HepG2 (cell line): ENCODE results near the gene CDKN1A. TPM values are rescaled to one million over a fixed set of nuclear protein-coding genes. Genes with fewer than 3 reads are reported as not detected.
A peak's percentile ranks its signal among the peaks of the same experiment; 100 is the strongest.

Source experiments
- ATF7-NPFF ChIP-seq: sonication (generic); formaldehyde crosslinking; IDR thresholded peaks from 2 replicates; pipeline ENCODE4 v1.8.1; 2023; ENCODE audit warnings: mild to moderate bottlenecking, low read depth, missing genetic modification reagents, moderate library complexity
- ELF3 ChIP-seq: IDR thresholded peaks from 2 replicates; pipeline ENCODE4 v1.6.1; 2016; ENCODE audit warnings: missing genetic modification reagents, missing compliant biosample characterization
- FOSL2 ChIP-seq: sonication (generic); formaldehyde crosslinking; IDR thresholded peaks from 2 replicates; pipeline ENCODE4 v1.4.0; 2020; ENCODE audit warnings: missing genetic modification reagents
- KLF16 ChIP-seq, 2 experiments: sonication (generic) in 1 of 2; formaldehyde crosslinking in 1 of 2; IDR thresholded peaks; 2 replicates each; pipeline versions ENCODE4 v1.6.1 to v1.8.0; 2016 to 2023; ENCODE audit warnings: missing genetic modification reagents in 2 of 2, missing compliant biosample characterization in 1 of 2
- MXI1 ChIP-seq: IDR thresholded peaks from 3 replicates; pipeline ENCODE4 v1.6.1; 2012; ENCODE audit warnings: low read depth, low read length, inconsistent platforms, borderline replicate concordance
- POLR2A ChIP-seq, 2 experiments: IDR thresholded peaks; 2 replicates each; pipeline ENCODE4 v1.6.1; 2011; ENCODE audit warnings: low read depth in 2 of 2, low read length in 2 of 2, mild to moderate bottlenecking in 1 of 2, moderate library complexity in 1 of 2; ENCODE audit not compliant: insufficient read depth in 1 of 2
- POLR2AphosphoS5 ChIP-seq: IDR thresholded peaks from 2 replicates; pipeline ENCODE4 v1.6.1; 2012; ENCODE audit warnings: low read depth, low read length
- RFXANK ChIP-seq: IDR thresholded peaks from 2 replicates; pipeline ENCODE4 v1.6.1; 2016
- SYNCRIP ChIP-seq: fragments of 200-400 bp; formaldehyde crosslinking; IDR thresholded peaks from 2 replicates; pipeline ENCODE4 v1.6.1; 2018; ENCODE audit warnings: mild to moderate bottlenecking, low read depth, low read length; ENCODE audit not compliant: insufficient read depth
- ZNF160 ChIP-seq: sonication (generic); formaldehyde crosslinking; IDR thresholded peaks from 2 replicates; pipeline ENCODE4 v1.8.0; 2022; ENCODE audit warnings: mild to moderate bottlenecking, inconsistent platforms, missing genetic modification reagents
- ZNF251 ChIP-seq: sonication (generic); formaldehyde crosslinking; IDR thresholded peaks from 2 replicates; pipeline ENCODE4 v1.9.0; 2021; ENCODE audit warnings: mild to moderate bottlenecking, missing genetic modification reagents
- ZNF784 ChIP-seq: sonication (generic); formaldehyde crosslinking; IDR thresholded peaks from 2 replicates; pipeline ENCODE4 v1.5.1; 2020; ENCODE audit warnings: missing genetic modification reagents, mild to moderate bottlenecking, borderline replicate concordance
- polyA plus RNA-seq, 8 experiments: library from polyadenylated mRNA; depleted of rRNA in 3 of 8; stranded (reverse) in 7 of 8; unstranded in 1 of 8; fragments of >200 nt; fragmentation: Illumina TruSeq in 4 of 8; extraction: Trizol in 4 of 8; gene quantifications; 2 replicates each; pipeline versions ENCODE4 v1.2.1 to v1.2.3, GENCODE V29; 2011 to 2016; ENCODE audit warnings: low read depth in 4 of 8, missing spikeins in 1 of 8, mixed read lengths in 1 of 8; ENCODE audit not compliant: insufficient read depth in 1 of 8
- total RNA-seq, 5 experiments: library from RNA; depleted of rRNA; stranded (reverse); fragments of >200 nt; fragmentation: Illumina TruSeq; extraction: Trizol; gene quantifications; 2 replicates each; pipeline ENCODE4 v1.2.3, GENCODE V29; 2016; ENCODE audit warnings: low read depth in 1 of 5
- TF ChIP-seq, protein P1 (sequence below): sonication (generic); formaldehyde crosslinking; conservative IDR thresholded peaks from 2 replicates; pipeline ENCODE4 v1.4.0; 2020; ENCODE audit warnings: mild to moderate bottlenecking, missing genetic modification reagents, moderate library complexity
- TF ChIP-seq, protein P2 (sequence below): sonication (generic); formaldehyde crosslinking; IDR thresholded peaks from 2 replicates; pipeline ENCODE4 v1.4.0; 2020; ENCODE audit warnings: missing genetic modification reagents; ENCODE audit errors: not compliant biosample characterization
- TF ChIP-seq, protein P3 (sequence below): sonication (generic); formaldehyde crosslinking; IDR thresholded peaks from 2 replicates; pipeline ENCODE4 v1.5.1; 2020; ENCODE audit warnings: missing genetic modification reagents, mild to moderate bottlenecking, borderline replicate concordance
- TF ChIP-seq, protein P4 (sequence below): sonication (generic); formaldehyde crosslinking; IDR thresholded peaks from 2 replicates; pipeline ENCODE4 v1.5.0; 2020; ENCODE audit warnings: mild to moderate bottlenecking, missing genetic modification reagents
- TF ChIP-seq, protein P5 (sequence below): sonication (generic); formaldehyde crosslinking; IDR thresholded peaks from 2 replicates; pipeline ENCODE4 v1.5.0; 2020; ENCODE audit warnings: missing genetic modification reagents

CDKN1A gene
- total and polyA plus RNA-seq, 2 of the 13 experiments (the other 11 are each of a cell fraction or from before 2014, with no cell fraction given), result 60.7 to 92.1 TPM

DNA sequence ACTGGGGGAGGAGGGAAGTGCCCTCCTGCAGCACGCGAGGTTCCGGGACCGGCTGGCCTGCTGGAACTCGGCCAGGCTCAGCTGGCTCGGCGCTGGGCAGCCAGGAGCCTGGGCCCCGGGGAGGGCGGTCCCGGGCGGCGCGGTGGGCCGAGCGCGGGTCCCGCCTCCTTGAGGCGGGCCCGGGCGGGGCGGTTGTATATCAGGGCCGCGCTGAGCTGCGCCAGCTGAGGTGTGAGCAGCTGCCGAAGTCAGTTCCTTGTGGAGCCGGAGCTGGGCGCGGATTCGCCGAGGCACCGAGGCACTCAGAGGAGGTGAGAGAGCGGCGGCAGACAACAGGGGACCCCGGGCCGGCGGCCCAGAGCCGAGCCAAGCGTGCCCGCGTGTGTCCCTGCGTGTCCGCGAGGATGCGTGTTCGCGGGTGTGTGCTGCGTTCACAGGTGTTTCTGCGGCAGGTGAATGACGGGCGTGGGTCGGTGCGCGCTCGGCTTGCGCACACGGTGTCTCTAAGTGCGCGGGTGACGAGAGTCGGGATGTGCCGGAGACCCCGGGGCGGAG lies at the start of gene CDKN1A (continued):
- TF ChIP-seq, protein P1, sequence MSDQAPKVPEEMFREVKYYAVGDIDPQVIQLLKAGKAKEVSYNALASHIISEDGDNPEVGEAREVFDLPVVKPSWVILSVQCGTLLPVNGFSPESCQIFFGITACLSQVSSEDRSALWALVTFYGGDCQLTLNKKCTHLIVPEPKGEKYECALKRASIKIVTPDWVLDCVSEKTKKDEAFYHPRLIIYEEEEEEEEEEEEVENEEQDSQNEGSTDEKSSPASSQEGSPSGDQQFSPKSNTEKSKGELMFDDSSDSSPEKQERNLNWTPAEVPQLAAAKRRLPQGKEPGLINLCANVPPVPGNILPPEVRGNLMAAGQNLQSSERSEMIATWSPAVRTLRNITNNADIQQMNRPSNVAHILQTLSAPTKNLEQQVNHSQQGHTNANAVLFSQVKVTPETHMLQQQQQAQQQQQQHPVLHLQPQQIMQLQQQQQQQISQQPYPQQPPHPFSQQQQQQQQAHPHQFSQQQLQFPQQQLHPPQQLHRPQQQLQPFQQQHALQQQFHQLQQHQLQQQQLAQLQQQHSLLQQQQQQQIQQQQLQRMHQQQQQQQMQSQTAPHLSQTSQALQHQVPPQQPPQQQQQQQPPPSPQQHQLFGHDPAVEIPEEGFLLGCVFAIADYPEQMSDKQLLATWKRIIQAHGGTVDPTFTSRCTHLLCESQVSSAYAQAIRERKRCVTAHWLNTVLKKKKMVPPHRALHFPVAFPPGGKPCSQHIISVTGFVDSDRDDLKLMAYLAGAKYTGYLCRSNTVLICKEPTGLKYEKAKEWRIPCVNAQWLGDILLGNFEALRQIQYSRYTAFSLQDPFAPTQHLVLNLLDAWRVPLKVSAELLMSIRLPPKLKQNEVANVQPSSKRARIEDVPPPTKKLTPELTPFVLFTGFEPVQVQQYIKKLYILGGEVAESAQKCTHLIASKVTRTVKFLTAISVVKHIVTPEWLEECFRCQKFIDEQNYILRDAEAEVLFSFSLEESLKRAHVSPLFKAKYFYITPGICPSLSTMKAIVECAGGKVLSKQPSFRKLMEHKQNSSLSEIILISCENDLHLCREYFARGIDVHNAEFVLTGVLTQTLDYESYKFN (CRISPR knock-in tag), result no peak; the same call in 1 of the 2 replicates
- TF ChIP-seq ZNF160 (CRISPR knock-in tag) (0 out of 2 replicates have a peak, but pooled peaks have one; percentile 25), ATF7-NPFF (CRISPR knock-in tag) (peak; percentile 90; the same call in 1 of the 2 replicates), ZNF251 (CRISPR knock-in tag) (peak; percentile 82; the same call in 1 of the 2 replicates), RFXANK (CRISPR knock-in tag) (0 out of 2 replicates have a peak, but pooled peaks have one; percentile 24), ZNF784 (CRISPR knock-in tag) (peak; percentile 20; the same call in 1 of the 2 replicates), POLR2A (IDR thresholded peaks at IDR 0.05; ENCODE audit: insufficient read depth in 1 of 2, low read depth in 2 of 2, low read length in 2 of 2) (peak in 1 of 2 experiments; percentile 98; a peak in 2 of 4 replicates), ELF3 (peak; percentile 89), MXI1 (peak; percentile 90; the same call in 1 of the 3 replicates), KLF16 (CRISPR knock-in tag; IDR thresholded peaks at IDR 0.05) (peak in 1 of 2 experiments; percentile 90; a peak in 2 of 4 replicates), FOSL2 (CRISPR knock-in tag) (peak; percentile 69), SYNCRIP (no peak), POLR2AphosphoS5 (peak; percentile 96)
- TF ChIP-seq, protein P2, sequence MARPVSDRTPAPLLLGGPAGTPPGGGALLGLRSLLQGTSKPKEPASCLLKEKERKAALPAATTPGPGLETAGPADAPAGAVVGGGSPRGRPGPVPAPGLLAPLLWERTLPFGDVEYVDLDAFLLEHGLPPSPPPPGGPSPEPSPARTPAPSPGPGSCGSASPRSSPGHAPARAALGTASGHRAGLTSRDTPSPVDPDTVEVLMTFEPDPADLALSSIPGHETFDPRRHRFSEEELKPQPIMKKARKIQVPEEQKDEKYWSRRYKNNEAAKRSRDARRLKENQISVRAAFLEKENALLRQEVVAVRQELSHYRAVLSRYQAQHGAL (CRISPR knock-in tag), result peak; percentile 55
- TF ChIP-seq, protein P3, sequence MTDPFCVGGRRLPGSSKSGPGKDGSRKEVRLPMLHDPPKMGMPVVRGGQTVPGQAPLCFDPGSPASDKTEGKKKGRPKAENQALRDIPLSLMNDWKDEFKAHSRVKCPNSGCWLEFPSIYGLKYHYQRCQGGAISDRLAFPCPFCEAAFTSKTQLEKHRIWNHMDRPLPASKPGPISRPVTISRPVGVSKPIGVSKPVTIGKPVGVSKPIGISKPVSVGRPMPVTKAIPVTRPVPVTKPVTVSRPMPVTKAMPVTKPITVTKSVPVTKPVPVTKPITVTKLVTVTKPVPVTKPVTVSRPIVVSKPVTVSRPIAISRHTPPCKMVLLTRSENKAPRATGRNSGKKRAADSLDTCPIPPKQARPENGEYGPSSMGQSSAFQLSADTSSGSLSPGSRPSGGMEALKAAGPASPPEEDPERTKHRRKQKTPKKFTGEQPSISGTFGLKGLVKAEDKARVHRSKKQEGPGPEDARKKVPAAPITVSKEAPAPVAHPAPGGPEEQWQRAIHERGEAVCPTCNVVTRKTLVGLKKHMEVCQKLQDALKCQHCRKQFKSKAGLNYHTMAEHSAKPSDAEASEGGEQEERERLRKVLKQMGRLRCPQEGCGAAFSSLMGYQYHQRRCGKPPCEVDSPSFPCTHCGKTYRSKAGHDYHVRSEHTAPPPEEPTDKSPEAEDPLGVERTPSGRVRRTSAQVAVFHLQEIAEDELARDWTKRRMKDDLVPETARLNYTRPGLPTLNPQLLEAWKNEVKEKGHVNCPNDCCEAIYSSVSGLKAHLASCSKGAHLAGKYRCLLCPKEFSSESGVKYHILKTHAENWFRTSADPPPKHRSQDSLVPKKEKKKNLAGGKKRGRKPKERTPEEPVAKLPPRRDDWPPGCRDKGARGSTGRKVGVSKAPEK (CRISPR knock-in tag), result peak; percentile 96; the same call in 1 of the 2 replicates
- TF ChIP-seq, protein P4, sequence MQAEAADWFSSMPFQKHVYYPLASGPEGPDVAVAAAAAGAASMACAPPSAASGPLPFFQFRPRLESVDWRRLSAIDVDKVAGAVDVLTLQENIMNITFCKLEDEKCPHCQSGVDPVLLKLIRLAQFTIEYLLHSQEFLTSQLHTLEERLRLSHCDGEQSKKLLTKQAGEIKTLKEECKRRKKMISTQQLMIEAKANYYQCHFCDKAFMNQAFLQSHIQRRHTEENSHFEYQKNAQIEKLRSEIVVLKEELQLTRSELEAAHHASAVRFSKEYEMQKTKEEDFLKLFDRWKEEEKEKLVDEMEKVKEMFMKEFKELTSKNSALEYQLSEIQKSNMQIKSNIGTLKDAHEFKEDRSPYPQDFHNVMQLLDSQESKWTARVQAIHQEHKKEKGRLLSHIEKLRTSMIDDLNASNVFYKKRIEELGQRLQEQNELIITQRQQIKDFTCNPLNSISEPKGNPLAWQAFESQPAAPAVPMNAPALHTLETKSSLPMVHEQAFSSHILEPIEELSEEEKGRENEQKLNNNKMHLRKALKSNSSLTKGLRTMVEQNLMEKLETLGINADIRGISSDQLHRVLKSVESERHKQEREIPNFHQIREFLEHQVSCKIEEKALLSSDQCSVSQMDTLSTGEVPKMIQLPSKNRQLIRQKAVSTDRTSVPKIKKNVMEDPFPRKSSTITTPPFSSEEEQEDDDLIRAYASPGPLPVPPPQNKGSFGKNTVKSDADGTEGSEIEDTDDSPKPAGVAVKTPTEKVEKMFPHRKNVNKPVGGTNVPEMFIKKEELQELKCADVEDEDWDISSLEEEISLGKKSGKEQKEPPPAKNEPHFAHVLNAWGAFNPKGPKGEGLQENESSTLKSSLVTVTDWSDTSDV (CRISPR knock-in tag), result peak; percentile 90; the same call in 1 of the 2 replicates
- TF ChIP-seq, protein P5, sequence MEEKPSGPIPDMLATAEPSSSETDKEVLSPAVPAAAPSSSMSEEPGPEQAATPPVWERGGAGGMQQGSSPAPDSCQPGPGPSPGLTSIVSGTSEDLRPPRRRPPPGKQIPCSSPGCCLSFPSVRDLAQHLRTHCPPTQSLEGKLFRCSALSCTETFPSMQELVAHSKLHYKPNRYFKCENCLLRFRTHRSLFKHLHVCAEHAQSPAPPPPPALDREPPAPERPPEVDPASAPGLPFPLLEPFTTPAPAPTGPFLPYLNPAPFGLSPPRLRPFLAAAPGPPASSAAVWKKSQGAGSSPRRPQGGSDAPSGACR, result 0 out of 2 replicates have a peak, but pooled peaks have one; percentile 60
